T-cell (primary cell): ENCODE measurements around the gene MYO5A. TPM values are rescaled to one million over a fixed set of nuclear protein-coding genes. Genes with fewer than 3 reads are reported as not detected.

Experiments
- ATAC-seq, 4 experiments: fragments of 200-7000 bp in 3 of 4; fragments of 150-1000 bp in 1 of 4; cut with Tn5 transposase; replicated peaks in 1 of 4; 1 replicate in 3 of 4; 2 replicates in 1 of 4; pipeline ENCODE4 v1.10.0; 2021; ENCODE audit warnings: moderate library complexity in 3 of 4, mild to moderate bottlenecking in 2 of 4, moderate number of reproducible peaks in 1 of 4
- CTCF ChIA-PET, 2 donors: fragments of 300-600 bp; sonication (Branson Sonifier 250); formaldehyde crosslinking; loops; one replicate each; lab custom pipeline; 2022; ENCODE audit warnings: antibody characterized with exemption in 2 of 2; lab: Charles Lee
- POLR2A ChIA-PET, 2 donors: fragments of 300-600 bp; sonication (Branson Sonifier 250); formaldehyde crosslinking; loops; one replicate each; lab custom pipeline; 2022; ENCODE audit warnings: antibody characterized with exemption in 2 of 2; lab: Charles Lee
- DNase-seq, 35 experiments: peaks; one replicate each; pipeline versions ENCODE4 v3.0.0 to v3.0.0-alpha.2; 2013 to 2023
- H3K27ac ChIP-seq: one replicate; pipeline ENCODE4 v1.5.1; 2013; ENCODE audit warnings: low read length
- H3K27me3 ChIP-seq, 2 experiments: replicated peaks in 1 of 2; 1 replicate in 1 of 2; 2 replicates in 1 of 2; pipeline versions ENCODE4 v1.6.1 to v1.7.0; 2013; ENCODE audit warnings: low read length in 1 of 2, mixed read lengths in 1 of 2; ENCODE audit not compliant: control insufficient read depth in 2 of 2, insufficient read depth in 2 of 2; ENCODE audit errors: extremely low read depth in 1 of 2
- H3K36me3 ChIP-seq, 2 donors: 1 replicate in 1 of 2; 2 replicates in 1 of 2; pipeline versions ENCODE4 v1.6.1 to v1.7.0; 2013; ENCODE audit warnings: low read length in 1 of 2; ENCODE audit not compliant: control insufficient read depth in 2 of 2, insufficient read depth in 1 of 2; ENCODE audit errors: extremely low read depth in 1 of 2
- H3K4me1 ChIP-seq, 2 experiments: 1 replicate in 1 of 2; 2 replicates in 1 of 2; pipeline versions ENCODE4 v1.6.1 to v1.7.0; 2013; ENCODE audit warnings: low read length in 2 of 2, mixed read lengths in 1 of 2; ENCODE audit not compliant: insufficient read depth in 2 of 2, control insufficient read depth in 1 of 2; ENCODE audit errors: extremely low read depth in 1 of 2
- H3K4me3 ChIP-seq, 2 donors: 1 replicate in 1 of 2; 2 replicates in 1 of 2; pipeline versions ENCODE4 v1.5.1 to v1.7.0; 2013; ENCODE audit warnings: mild to moderate bottlenecking in 2 of 2, low read length in 1 of 2, moderate library complexity in 1 of 2; ENCODE audit not compliant: control insufficient read depth in 1 of 2; ENCODE audit errors: extremely low read depth in 1 of 2
- H3K9me3 ChIP-seq: 2 replicates; pipeline ENCODE4 v1.7.0; 2013
- H3K27ac Mint-ChIP-seq, 2 donors: one replicate each; pipeline ENCODE4 v1.8.0; 2020 to 2021; ENCODE audit warnings: mild to moderate bottlenecking in 2 of 2, mixed read lengths in 2 of 2
- H3K27me3 Mint-ChIP-seq, 2 donors: one replicate each; pipeline ENCODE4 v1.8.0; 2021 to 2022; ENCODE audit warnings: mixed read lengths in 2 of 2
- H3K36me3 Mint-ChIP-seq: one replicate; pipeline ENCODE4 v1.8.0; 2021; ENCODE audit warnings: mixed read lengths
- H3K4me1 Mint-ChIP-seq, 3 donors: one replicate each; pipeline ENCODE4 v1.8.0; 2020 to 2022; ENCODE audit warnings: mixed read lengths in 3 of 3, mild to moderate bottlenecking in 1 of 3
- H3K4me3 Mint-ChIP-seq, 3 donors: one replicate each; pipeline ENCODE4 v1.8.0; 2020 to 2022; ENCODE audit warnings: mild to moderate bottlenecking in 3 of 3, mixed read lengths in 3 of 3, moderate library complexity in 3 of 3
- H3K9me3 Mint-ChIP-seq, 3 donors: one replicate each; pipeline ENCODE4 v1.8.0; 2020 to 2022; ENCODE audit warnings: mixed read lengths in 3 of 3
- WGBS: methylation state at CpG from one replicate; pipeline ENCODE4 v1.1.5; 2013; ENCODE audit warnings: missing lambda C conversion rate; ENCODE audit not compliant: insufficient coverage; 5-methylcytosine and 5-hydroxymethylcytosine counted together
- total RNA-seq, 35 experiments: library from RNA in 6 of 35; stranded (reverse) in 6 of 35; fragments of 120-200 nt in 1 of 35; gene quantifications; one replicate each; pipeline versions ENCODE4 v1.2.1 to v1.2.4 and lab custom pipeline; 2013 to 2026

The MYO5A gene
- total RNA-seq, 5 donors from 2014 or later (not counting 1 experiment from before 2014, with no cell fraction given): 25.2 to 46.6 (median 29.5) TPM

- no peaks in the 10 kb centered on the region for H3K27me3 ChIP-seq
- POLR2A ChIA-PET: no interaction called here
- no peaks in the 10 kb centered on the region for H3K36me3 ChIP-seq
- no peak for ATAC-seq
- H3K4me1 ChIP-seq: peaks cover 23 to 41% of the 10 kb centered on the region in 2 experiments
- Mint-ChIP-seq H3K4me1 (peaks cover 44 to 56% (median 48%) of the 10 kb centered on the region in 3 donors), H3K9me3 (no peaks in the 10 kb centered on the region), H3K27me3 (no peaks in the 10 kb centered on the region), H3K4me3 (no peak overlapping the region), H3K27ac (no peak overlapping the region), H3K36me3 (no peaks in the 10 kb centered on the region)
- H3K4me3 ChIP-seq: no peak overlapping the region
- no CpG with 5 or more reads among the region's 4 CpGs for WGBS
- no peak overlapping the region for H3K27ac ChIP-seq
- CTCF ChIA-PET: interaction anchor here in 1 of 2 donors (0.9 to 5.6 kb wide), 2 partner anchors 9 to 475 kb away, joined by 3 to 40 read pairs; no protein-coding TSS in a partner anchor
- DNase-seq: no peak
- no peaks in the 10 kb centered on the region for H3K9me3 ChIP-seq
These were observed 269.2 kb downstream of the MYO5A start for GRCh38 chr15:52259503-52259902.

DNA sequence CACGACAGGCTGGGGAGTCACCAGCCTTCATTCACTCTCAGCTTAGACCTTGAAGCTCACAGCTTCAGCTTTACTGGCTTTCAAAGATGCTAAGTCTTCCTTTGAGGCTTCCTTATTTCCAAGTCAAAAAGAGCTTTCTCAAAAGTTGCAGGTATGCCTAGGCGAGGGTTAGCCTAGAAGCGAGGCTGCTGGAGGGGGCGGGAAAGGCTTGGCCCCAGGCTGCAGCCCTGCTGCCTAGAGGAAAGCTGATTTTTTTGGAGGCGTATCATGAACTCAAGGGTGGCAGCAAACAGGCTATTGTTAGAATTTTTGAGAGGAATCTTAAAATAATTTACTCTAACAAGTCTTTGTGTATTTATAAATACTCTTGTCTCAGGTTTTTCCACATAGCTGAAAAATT, 270.2 kb downstream of the MYO5A start:
- H3K36me3 Mint-ChIP-seq: no peaks in the 10 kb centered on the region
- Histone ChIP-seq H3K4me3 (no peak overlapping the region), H3K27ac (no peak overlapping the region), H3K27me3 (no peaks in the 10 kb centered on the region), H3K9me3 (no peaks in the 10 kb centered on the region), H3K4me1 (peaks cover 23 to 34% of the 10 kb centered on the region in 2 experiments), H3K36me3 (no peaks in the 10 kb centered on the region)
- no peak overlapping the region for H3K27ac Mint-ChIP-seq
- no peaks in the 10 kb centered on the region for H3K9me3 Mint-ChIP-seq
- no peaks in the 10 kb centered on the region for H3K27me3 Mint-ChIP-seq
- no peak overlapping the region for H3K4me3 Mint-ChIP-seq
- POLR2A ChIA-PET: interaction anchor here (0.5 to 0.6 kb wide), 3 partner anchors 307 to 428 kb away, joined by 3 read pairs; no protein-coding TSS in a partner anchor
- ATAC-seq (no peak), DNase-seq (no peak)
- H3K4me1 Mint-ChIP-seq: peaks cover 37 to 49% (median 37%) of the 10 kb centered on the region in 3 donors
- CTCF ChIA-PET: interaction anchor here (0.6 to 5.6 kb wide), 5 partner anchors 36 to 477 kb away, joined by 3 to 40 read pairs (median 3); no protein-coding TSS in a partner anchor
- WGBS: 98% methylated on average over 4 of the region's 5 CpGs

GRCh38 chr15:52257734-52258062, 271.0 kb downstream of the MYO5A start:
- H3K4me3 ChIP-seq: no peak overlapping the region
- Mint-ChIP-seq H3K36me3 (no peaks in the 10 kb centered on the region), H3K27me3 (no peaks in the 10 kb centered on the region), H3K9me3 (no peaks in the 10 kb centered on the region), H3K4me3 (no peak overlapping the region), H3K27ac (peak overlapping the region in 1 of 2 donors; percentile 34), H3K4me1 (peaks cover 30 to 43% (median 32%) of the 10 kb centered on the region in 3 donors)
- POLR2A ChIA-PET: interaction anchor here (0.6 kb wide), 3 partner anchors 66 to 414 kb away, joined by 3 to 8 read pairs (median 4); no protein-coding TSS in a partner anchor
- H3K4me1 ChIP-seq: peaks cover 20 to 28% of the 10 kb centered on the region in 2 experiments
- H3K27ac ChIP-seq: no peak overlapping the region
- H3K36me3 ChIP-seq: no peaks in the 10 kb centered on the region
- 100% methylated on average over 5 of the region's 5 CpGs for WGBS
- CTCF ChIA-PET: interaction anchor here (0.6 to 5.6 kb wide), 5 partner anchors 50 to 478 kb away, joined by 3 to 40 read pairs (median 3); no protein-coding TSS in a partner anchor
- no peaks in the 10 kb centered on the region for H3K9me3 ChIP-seq
- no peak for ATAC-seq
- no peaks in the 10 kb centered on the region for H3K27me3 ChIP-seq
- no peak for DNase-seq

Other genes with a start within 250 kb of the MYO5A start
- gene MYO5C, start 233.1 kb downstream of the MYO5A start, total RNA-seq: under 1 TPM; 0.33 to 0.73 (median 0.53) TPM
- gene ARPP19, start 40.1 kb upstream of the MYO5A start, total RNA-seq: 100 to 1,000 TPM in 2 of 5 donors, 10 to 100 TPM in 3; 84.1 to 106 (median 95.9) TPM
- 100 to 1,000 TPM in 2 of 5 donors, 10 to 100 TPM in 3; 88.2 to 121 (median 96.1) TPM for gene ATOSA, start 150.5 kb upstream of the MYO5A start, total RNA-seq